BJ (cell line): Measurements from ENCODE around the gene DMRT2. TPM values are rescaled to one million over a fixed set of nuclear protein-coding genes. Genes with fewer than 3 reads are reported as not detected.
A peak's percentile ranks its signal among the peaks of the same experiment; 100 is the strongest.

Experiments
- CTCF ChIA-PET: fragments of 350-600 bp; formaldehyde crosslinking; extraction: SDS; loops from one replicate; lab custom pipeline; 2021; ENCODE audit warnings: antibody characterized with exemption, inconsistent platforms; lab: Yijun Ruan, JAX
- POLR2A ChIA-PET: fragments of 300-600 bp; sonication (Branson Sonifier 250); formaldehyde crosslinking; extraction: SDS; loops from one replicate; lab custom pipeline; 2021; ENCODE audit warnings: antibody characterized with exemption; lab: Charles Lee
- DNase-seq: peaks from one replicate; pipeline ENCODE4 v3.0.0-alpha.2; 2011; ENCODE audit warnings: low read depth
- H3K27me3 ChIP-seq: 2 replicates; pipeline ENCODE4 v1.6.0; 2011; ENCODE audit warnings: low read length; ENCODE audit not compliant: control insufficient read depth, insufficient read depth
- H3K36me3 ChIP-seq: 2 replicates; pipeline ENCODE4 v1.5.1; 2011; ENCODE audit warnings: low read length; ENCODE audit not compliant: control insufficient read depth, insufficient read depth
- H3K4me3 ChIP-seq: 2 replicates; pipeline ENCODE4 v1.5.1; 2011; ENCODE audit warnings: low read depth, mild to moderate bottlenecking, control low read depth, low read length
- CTCF ChIP-seq: IDR thresholded peaks from 2 replicates; pipeline ENCODE4 v1.5.1; 2011; ENCODE audit warnings: low read depth, mild to moderate bottlenecking, control low read depth, inconsistent platforms, low read length, moderate library complexity; ENCODE audit not compliant: insufficient read depth
- polyA plus RNA-seq: library from polyadenylated mRNA; depleted of rRNA; stranded (reverse); fragments of >200 nt; gene quantifications from 2 replicates; pipeline ENCODE4 v1.2.3, GENCODE V29; 2011; rRNA removed
- small RNA-seq: library from RNA; depleted of rRNA; stranded (forward); fragments of <200 nt; gene quantifications from one replicate; pipeline ENCODE3, GENCODE V24; 2012; ENCODE audit warnings: low replicate concordance, low read depth; ENCODE audit not compliant: insufficient read length

The DMRT2 gene
- polyA plus RNA-seq, 1 experiment = not detected

- no peak for DNase-seq
- ChIA-PET CTCF (interaction anchor here (1.5 kb wide), 1 partner anchor 505 kb away, joined by 5 read pairs; no protein-coding TSS in a partner anchor), POLR2A (no interaction called here)
- no peak for TF ChIP-seq CTCF
- no peak overlapping the region for H3K4me3 ChIP-seq
- H3K36me3 ChIP-seq = no peaks in the 10 kb centered on the region
- H3K27me3 ChIP-seq = no peaks in the 10 kb centered on the region
Observed at GRCh38 chr9:1100201-1100600, 50.0 kb downstream of the DMRT2 start.

- CTCF ChIA-PET = interaction anchor here (1.5 kb wide), 1 partner anchor 504 kb away, joined by 5 read pairs; no protein-coding TSS in a partner anchor
- H3K4me3 ChIP-seq = no peak overlapping the region
- H3K27me3 ChIP-seq = no peaks in the 10 kb centered on the region
- no peaks in the 10 kb centered on the region for H3K36me3 ChIP-seq
- POLR2A ChIA-PET = no interaction called here
- DNase-seq = no peak
- TF ChIP-seq CTCF = peak; percentile 82
Observed at GRCh38 chr9:1100945-1101344, 50.8 kb downstream of the DMRT2 start.

- Histone ChIP-seq H3K27me3 (no peaks in the 10 kb centered on the region), H3K36me3 (no peaks in the 10 kb centered on the region), H3K4me3 (no peak overlapping the region)
- POLR2A ChIA-PET = no interaction called here
- DNase-seq = no peak
- CTCF ChIA-PET = no interaction called here
- TF ChIP-seq CTCF = no peak
Observed at GRCh38 chr9:1101846-1102641, 51.9 kb downstream of the DMRT2 start.

- no peak for DNase-seq
- no peak for TF ChIP-seq CTCF
- Histone ChIP-seq H3K27me3 (no peaks in the 10 kb centered on the region), H3K36me3 (no peaks in the 10 kb centered on the region), H3K4me3 (no peak overlapping the region)
- CTCF ChIA-PET = no interaction called here
- POLR2A ChIA-PET = no interaction called here
Observed at GRCh38 chr9:1102642-1102970, 52.4 kb downstream of the DMRT2 start.

Small RNA genes lying within 50 kb of the gene (small RNA-seq; reads per million reads assigned to genes)
- not detected for gene RNU6-1073P

Other genes starting within 250 kb of the DMRT2 start
- not detected in 2 replicates for gene DMRT1, start 208.7 kb upstream of the DMRT2 start, polyA plus RNA-seq
- gene DMRT3, start 73.7 kb upstream of the DMRT2 start, polyA plus RNA-seq = not detected in 2 replicates